Esophagus muscularis mucosa (tissue), 4 donors: Measurements from ENCODE around the gene PRDX1.

Source experiments
- CTCF ChIP-seq, 3 experiments: fragments of 200-600 bp in 2 of 3; fragments of 450-650 bp in 1 of 3; sonication (generic) in 2 of 3; IDR thresholded peaks; one replicate each; pipeline ENCODE4 v1.5.1; 2017 to 2019; ENCODE audit warnings: antibody characterized with exemption in 3 of 3, mild to moderate bottlenecking in 2 of 3, moderate library complexity in 1 of 3
- EP300 ChIP-seq: sonication (generic); formaldehyde crosslinking; IDR thresholded peaks from one replicate; pipeline ENCODE4 v1.6.1; 2017; ENCODE audit warnings: antibody characterized with exemption
- POLR2A ChIP-seq: fragments of 450-650 bp; IDR thresholded peaks from one replicate; pipeline ENCODE4 v1.6.1; 2017; ENCODE audit warnings: antibody characterized with exemption, moderate library complexity, mild to moderate bottlenecking, low read depth
- POLR2AphosphoS5 ChIP-seq, 2 donors: sonication (generic); formaldehyde crosslinking; IDR thresholded peaks; one replicate each; pipeline ENCODE4 v1.6.1; 2017; ENCODE audit warnings: antibody characterized with exemption in 2 of 2

- no peak for TF ChIP-seq CTCF (IDR thresholded peaks at IDR 0.05)
- no peak for TF ChIP-seq POLR2A
- no peak for TF ChIP-seq EP300
- TF ChIP-seq POLR2AphosphoS5 (IDR thresholded peaks at IDR 0.05), result no peak
These were observed 30.0 kb downstream of the PRDX1 start for GRCh38 chr1:45491487-45492260.
